Lower lobe of right lung (tissue), 2 donors: ENCODE measurements around the gene DBH. TPM values are rescaled to one million over a fixed set of nuclear protein-coding genes. Genes with fewer than 3 reads are reported as not detected.

Source experiments
- ATAC-seq, 2 donors: fragments of 200-7000 bp; cut with Tn5 transposase; one replicate each; pipeline ENCODE4 v1.9.1; 2020 to 2022; ENCODE audit warnings: mild to moderate bottlenecking in 2 of 2, moderate library complexity in 2 of 2
- DNase-seq: peaks from one replicate; pipeline ENCODE4 v3.0.0-alpha.2; 2020
- H3K27ac ChIP-seq: fragments of 200-600 bp; one replicate; pipeline ENCODE4 v1.8.0; 2022
- H3K27me3 ChIP-seq: fragments of 200-600 bp; one replicate; pipeline ENCODE4 v1.8.0; 2022; ENCODE audit warnings: low read depth
- H3K36me3 ChIP-seq: fragments of 200-600 bp; one replicate; pipeline ENCODE4 v1.8.0; 2022; ENCODE audit warnings: mild to moderate bottlenecking
- H3K4me1 ChIP-seq: fragments of 200-600 bp; one replicate; pipeline ENCODE4 v1.8.0; 2022
- H3K4me3 ChIP-seq: fragments of 200-600 bp; one replicate; pipeline ENCODE4 v1.8.0; 2022; ENCODE audit warnings: mild to moderate bottlenecking
- H3K9me3 ChIP-seq: fragments of 200-600 bp; one replicate; pipeline ENCODE4 v1.8.0; 2022
- CTCF ChIP-seq: fragments of 200-600 bp; IDR thresholded peaks from one replicate; pipeline ENCODE4 v1.8.0; 2022; ENCODE audit warnings: antibody characterized with exemption, mild to moderate bottlenecking
- intact Hi-C: fragments of 100-400 bp; cut with DNase I; formaldehyde crosslinking; loops from one replicate; pipeline ENCODE4 v1.11.0; 2022
- total RNA-seq: library from RNA; stranded (reverse); fragmentation: NEBNext Ultra II Directional; extraction: Animal tissue kit (Norgen Biotek cat#: 25700); gene quantifications from one replicate; pipeline ENCODE4 v1.2.1, GENCODE V29; 2021
- donor health status: DM: no; HTN: yes; CAD: no; lungs with severe emphysema.

Gene DBH
- total RNA-seq, 1 donor from 2014 or later = not detected

GRCh38 chr9:133601746-133602145, 34.4 kb upstream of the DBH start:
- intact Hi-C loops = no loop called here
- peaks cover 14% of the 10 kb centered on the region for H3K9me3 ChIP-seq
- ATAC-seq = no peak
- no peak overlapping the region for H3K27ac ChIP-seq
- peak; percentile 30 for DNase-seq
- H3K27me3 ChIP-seq = peaks cover 31% of the 10 kb centered on the region
- H3K4me3 ChIP-seq = no peak overlapping the region
- no peaks in the 10 kb centered on the region for H3K4me1 ChIP-seq
- no peak for TF ChIP-seq CTCF
- H3K36me3 ChIP-seq = no peaks in the 10 kb centered on the region

GRCh38 chr9:133602277-133602676, 33.9 kb upstream of the DBH start:
- H3K27me3 ChIP-seq = peaks cover 33% of the 10 kb centered on the region
- ATAC-seq (no peak), DNase-seq (peak; percentile 3)
- no peak overlapping the region for H3K4me3 ChIP-seq
- H3K36me3 ChIP-seq = no peaks in the 10 kb centered on the region
- no peak for TF ChIP-seq CTCF
- intact Hi-C loops = no loop called here
- no peak overlapping the region for H3K27ac ChIP-seq
- H3K9me3 ChIP-seq = peaks cover 9% of the 10 kb centered on the region
- no peaks in the 10 kb centered on the region for H3K4me1 ChIP-seq

GRCh38 chr9:133603135-133603927, 32.8 kb upstream of the DBH start:
- H3K27me3 ChIP-seq = peaks cover 44% of the 10 kb centered on the region
- no peak overlapping the region for H3K4me3 ChIP-seq
- H3K9me3 ChIP-seq = no peaks in the 10 kb centered on the region
- no peaks in the 10 kb centered on the region for H3K36me3 ChIP-seq
- TF ChIP-seq CTCF = no peak
- peak; percentile 18 for DNase-seq
- no peak for ATAC-seq
- intact Hi-C loops = no loop called here
- no peaks in the 10 kb centered on the region for H3K4me1 ChIP-seq
- H3K27ac ChIP-seq = no peak overlapping the region

- peak; percentile 32 for DNase-seq
- ATAC-seq = no peak
- no peak overlapping the region for H3K4me3 ChIP-seq
- H3K27me3 ChIP-seq = peaks cover 51% of the 10 kb centered on the region
- no peaks in the 10 kb centered on the region for H3K4me1 ChIP-seq
- TF ChIP-seq CTCF = no peak
- H3K36me3 ChIP-seq = no peaks in the 10 kb centered on the region
- intact Hi-C loops = no loop called here
- no peaks in the 10 kb centered on the region for H3K9me3 ChIP-seq
- H3K27ac ChIP-seq = no peak overlapping the region
Measured at GRCh38 chr9:133604214-133604613, 31.9 kb upstream of the DBH start.

- no peaks in the 10 kb centered on the region for H3K4me1 ChIP-seq
- intact Hi-C loops = no loop called here
- no peak overlapping the region for H3K27ac ChIP-seq
- no peak overlapping the region for H3K4me3 ChIP-seq
- DNase-seq (peak; percentile 40), ATAC-seq (no peak)
- H3K36me3 ChIP-seq = no peaks in the 10 kb centered on the region
- peaks cover 58% of the 10 kb centered on the region for H3K27me3 ChIP-seq
- no peak for TF ChIP-seq CTCF
- no peaks in the 10 kb centered on the region for H3K9me3 ChIP-seq
Measured at GRCh38 chr9:133604856-133605255, 31.3 kb upstream of the DBH start.
